GM19324 (cell line): Measurements from ENCODE around the gene RPL10.

Experiments used
- ATAC-seq: cut with Tn5 transposase; IDR thresholded peaks from one replicate; pipeline ENCODE4 v1.9.1; 2021; ENCODE audit warnings: mild to moderate bottlenecking, moderate library complexity; ENCODE audit not compliant: unreplicated experiment, low FRiP score

RPL10 gene

DNA sequence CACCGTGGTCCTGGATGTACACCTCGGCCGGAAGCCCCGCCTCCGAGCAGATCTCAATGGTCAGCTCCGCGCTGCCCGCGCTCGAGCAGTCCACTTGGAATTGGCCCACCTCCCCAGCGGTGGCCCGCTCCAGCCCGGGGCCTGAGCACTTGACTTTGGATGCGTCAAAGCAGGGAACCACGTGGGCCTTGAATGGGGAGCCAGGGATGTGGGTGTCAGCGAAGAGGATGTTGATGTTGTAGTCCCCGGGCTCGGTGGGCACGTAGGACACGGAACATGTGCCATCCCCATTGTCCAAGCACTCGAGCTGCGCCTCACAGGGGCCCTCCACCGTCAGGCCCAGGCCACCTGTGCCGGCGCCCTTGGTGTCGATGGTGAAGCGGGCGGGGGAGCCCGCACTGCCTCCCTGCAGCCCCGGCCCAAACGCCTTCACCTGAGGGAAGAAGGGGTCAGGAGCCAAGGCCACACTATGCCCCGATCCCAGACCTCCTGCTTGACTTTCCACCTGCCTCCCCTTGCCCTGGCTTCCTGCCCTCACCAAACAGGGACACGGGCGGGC is 37.9 kb upstream of the RPL10 start:
- ATAC-seq, result no peak

GRCh38 chrX:154362085-154362742 is 36.0 kb upstream of the RPL10 start:
- ATAC-seq, result no peak

GRCh38 chrX:154363706-154364439 is 34.3 kb upstream of the RPL10 start:
- ATAC-seq, result no peak

DNA sequence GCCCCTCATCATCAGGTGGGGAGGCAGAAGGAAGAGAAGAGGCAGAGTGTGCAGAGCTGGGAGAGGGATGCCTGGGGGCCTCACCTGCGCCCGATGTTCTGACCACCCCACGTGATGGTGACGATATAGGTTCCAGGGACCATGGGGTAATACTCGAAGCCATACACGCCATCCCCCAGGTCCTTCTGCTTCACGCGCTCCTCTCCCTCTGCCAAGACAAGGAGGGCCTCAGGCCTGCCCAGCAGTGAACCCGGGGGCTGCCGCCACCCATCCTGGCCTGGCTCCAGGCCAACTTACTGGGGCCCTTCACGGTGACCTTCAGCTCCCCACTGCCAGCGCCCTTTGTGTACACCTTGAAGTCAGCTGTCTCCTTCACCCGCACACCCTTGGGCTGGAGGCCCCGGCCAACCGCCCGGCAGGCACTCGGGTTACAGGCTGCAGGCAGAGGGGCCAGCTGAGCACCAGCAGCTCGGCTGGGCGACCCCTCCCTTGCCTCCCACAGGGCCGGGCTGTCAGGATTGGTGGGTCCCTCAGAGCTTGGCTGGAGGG is 33.1 kb upstream of the RPL10 start:
- ATAC-seq, result no peak

DNA sequence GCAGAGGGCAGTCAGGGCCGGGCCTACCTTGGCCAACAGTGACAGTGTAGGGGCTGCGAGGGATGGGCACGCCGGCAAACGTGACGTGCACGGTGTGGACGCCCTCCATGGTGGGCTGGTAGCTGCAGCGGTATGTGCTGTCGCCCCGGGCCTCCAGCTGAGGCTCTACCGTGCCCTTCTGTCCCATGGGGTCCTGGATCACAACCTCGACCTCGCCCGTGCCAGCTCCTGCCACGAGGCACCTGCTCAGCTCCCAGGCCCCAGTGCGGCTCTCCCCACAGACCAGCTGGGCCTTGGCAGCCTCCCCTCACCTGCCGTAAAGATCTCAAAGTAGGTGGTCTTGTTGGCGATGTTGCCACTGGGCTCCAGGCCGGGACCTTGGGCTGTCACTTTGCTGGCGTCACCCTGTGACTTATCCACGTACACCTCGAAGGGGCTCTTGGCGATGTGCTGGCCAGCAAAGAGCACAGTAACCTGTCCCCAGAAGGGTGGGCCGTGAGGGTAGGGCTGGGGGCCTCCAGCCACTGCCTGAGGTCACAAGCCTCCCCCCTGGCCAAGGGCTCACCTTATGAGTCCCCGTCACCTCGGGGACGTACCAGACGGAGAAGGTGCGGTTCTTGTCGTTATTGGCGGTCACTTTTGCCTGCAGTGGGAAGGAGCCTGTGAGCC is 32.0 kb upstream of the RPL10 start:
- no peak for ATAC-seq

DNA sequence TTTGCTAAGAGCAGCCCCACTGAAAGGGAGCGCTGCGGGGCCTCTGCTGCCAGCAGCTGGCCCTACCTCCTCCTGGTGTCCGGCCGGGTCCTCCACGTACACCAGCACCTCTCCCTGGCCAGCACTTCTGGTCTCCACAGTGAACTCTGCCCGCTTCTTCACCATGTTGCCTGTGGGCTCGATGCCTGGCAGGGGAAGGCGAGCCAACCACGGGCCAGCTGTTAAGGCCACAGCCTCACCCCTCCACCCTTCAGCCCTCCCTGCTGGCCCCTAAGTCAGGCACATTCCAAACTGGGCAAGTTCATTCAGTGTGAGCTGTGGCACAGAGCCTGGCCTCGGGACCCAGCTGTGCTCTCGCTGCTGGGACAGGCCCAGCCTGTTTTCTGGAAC is 31.5 kb upstream of the RPL10 start:
- no peak for ATAC-seq

- ATAC-seq, result no peak
Observed at GRCh38 chrX:154367474-154368308, 30.5 kb upstream of the RPL10 start.

DNA sequence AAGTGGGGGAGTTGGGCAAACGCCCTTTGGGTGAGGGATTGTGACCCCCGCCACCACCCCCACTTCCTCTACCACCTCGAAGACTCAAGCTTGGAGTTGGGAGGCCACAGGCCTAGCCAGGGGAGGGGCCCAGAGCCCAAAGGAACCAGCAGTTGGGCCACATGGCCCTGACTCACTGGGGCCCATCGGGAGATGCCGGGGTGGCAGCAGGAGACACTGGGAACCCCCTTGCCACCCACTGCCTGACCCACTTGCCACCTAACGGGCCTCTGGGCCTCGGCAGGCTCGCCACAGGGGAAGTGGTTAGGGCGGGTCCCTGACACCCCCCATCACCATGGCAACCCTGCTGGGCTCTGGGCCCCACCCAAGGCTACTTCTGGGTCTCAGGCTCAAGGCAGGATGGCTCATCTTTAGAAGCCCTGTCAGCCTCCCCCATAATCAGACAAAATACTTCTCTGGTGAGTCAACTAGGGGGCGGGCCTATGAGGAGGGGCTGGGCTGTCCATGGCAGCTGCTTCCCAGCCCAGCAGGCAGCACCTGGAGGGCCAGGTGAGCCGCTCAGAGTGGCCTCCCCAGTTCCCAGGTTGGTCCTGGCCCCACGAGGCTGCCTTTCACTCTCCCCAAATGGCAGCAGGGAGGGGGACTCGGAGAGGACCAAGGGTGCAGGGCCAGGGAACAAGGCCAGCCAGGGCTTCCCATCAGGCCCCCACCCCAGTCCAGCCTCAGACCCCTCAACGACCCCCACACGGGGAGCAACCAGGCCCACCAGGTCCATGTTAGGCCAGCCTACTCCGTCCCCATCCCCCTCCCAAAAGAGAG is 29.3 kb upstream of the RPL10 start:
- no peak for ATAC-seq

DNA sequence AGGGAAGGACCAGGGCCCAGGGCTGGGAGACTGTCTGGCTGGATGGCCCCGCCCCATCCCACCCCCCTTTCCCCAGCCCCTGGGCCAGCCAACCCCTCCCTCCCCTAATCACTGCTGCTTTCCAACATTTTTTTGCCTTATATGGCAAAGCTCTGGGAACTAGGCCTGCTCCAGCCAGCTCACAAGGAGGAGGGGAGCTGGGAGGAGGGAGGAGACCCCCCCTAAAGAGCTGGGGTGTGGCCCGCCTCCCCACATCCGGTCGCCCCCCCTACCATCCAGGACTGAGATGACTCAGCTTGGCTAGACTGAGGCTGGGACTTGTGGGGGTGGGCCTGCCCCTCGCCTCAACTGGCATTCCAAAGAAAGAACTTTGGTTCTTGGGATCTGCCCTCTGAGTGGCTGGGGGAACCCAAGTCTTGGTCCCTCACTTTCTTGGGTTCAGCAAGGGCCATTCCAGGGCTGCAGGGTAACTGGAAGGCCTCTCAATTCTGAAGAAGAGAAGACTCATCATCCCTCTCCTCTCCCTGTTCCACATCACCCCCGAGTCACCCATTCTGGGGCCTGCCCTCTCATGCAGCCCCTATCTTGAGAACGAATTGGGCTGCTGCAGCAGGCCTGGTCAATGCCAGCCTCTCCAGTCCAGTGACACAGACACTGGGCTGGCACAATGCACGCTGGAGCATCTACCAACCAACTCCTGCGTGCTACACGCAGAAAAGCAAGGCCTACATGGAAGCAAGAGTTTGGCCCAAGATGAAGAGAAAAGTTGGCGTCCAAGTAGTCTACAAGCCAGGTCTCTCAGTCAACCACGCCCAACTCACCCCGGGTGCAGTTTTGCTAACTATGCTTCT is 28.5 kb upstream of the RPL10 start:
- ATAC-seq, result no peak

- ATAC-seq, result peak; percentile 2
Observed at GRCh38 chrX:154370300-154371016, 27.7 kb upstream of the RPL10 start.

DNA sequence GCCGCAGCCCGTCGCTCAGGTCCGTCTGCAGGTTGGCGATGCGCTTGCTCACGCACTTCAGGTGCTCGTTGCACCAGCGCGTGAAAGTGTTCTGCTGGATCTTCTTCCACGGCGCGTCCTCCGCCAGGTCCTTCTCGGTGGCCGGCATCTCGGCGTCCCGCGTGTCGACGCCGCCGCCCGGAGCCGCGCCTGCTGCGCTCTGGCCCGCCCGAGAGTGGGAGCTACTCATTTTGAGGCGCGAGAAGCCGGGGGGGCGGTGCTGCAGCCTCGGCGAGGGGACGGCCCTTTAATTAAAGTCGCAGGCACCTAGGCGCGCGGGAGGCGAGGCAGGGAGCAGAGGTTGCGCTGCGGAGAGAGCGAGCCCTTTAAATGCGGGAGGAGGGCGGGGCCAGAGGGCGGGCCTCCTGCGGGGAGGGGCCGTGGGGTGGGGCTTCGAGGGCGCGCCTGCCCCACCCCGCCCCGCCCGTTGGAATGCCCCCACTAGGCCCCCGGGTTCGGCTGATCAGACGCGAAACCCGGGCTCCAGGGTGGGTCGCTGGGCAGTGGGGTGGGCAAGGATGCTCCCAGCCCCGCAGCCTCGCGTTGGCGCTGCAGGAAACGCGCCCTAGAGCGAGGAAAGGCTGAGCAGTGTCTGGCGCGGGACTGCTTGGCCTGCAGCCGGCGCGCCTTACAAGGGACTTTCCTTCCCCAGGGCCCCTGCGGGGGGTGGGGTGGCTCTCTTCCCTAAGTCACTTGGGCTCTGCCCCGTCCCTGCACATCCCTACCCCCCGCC is 27.0 kb upstream of the RPL10 start:
- peak; percentile 65 for ATAC-seq

- peak; percentile 8 for ATAC-seq
Observed at GRCh38 chrX:154371789-154372300, 26.3 kb upstream of the RPL10 start.

- no peak for ATAC-seq
Observed at GRCh38 chrX:154372612-154373022, 25.6 kb upstream of the RPL10 start.

GRCh38 chrX:154373340-154374306 is 24.6 kb upstream of the RPL10 start:
- no peak for ATAC-seq

- no peak for ATAC-seq
Observed at GRCh38 chrX:154374313-154375155, 23.6 kb upstream of the RPL10 start, which contains the start of gene FLNA. Gene FLNA, minus strand, starts transcription at chrX:154374634. Its CDS starts 3,389 bp downstream, at chrX:154371245.
